HG03097 (cell line): ENCODE results near the gene NUDT8.
"Not testable (repeated sequence)": the region's sequence is repeated elsewhere in the genome, so short reads cannot be mapped to it uniquely, and the experiment has no call there.

Source experiments
- ATAC-seq: cut with Tn5 transposase; IDR thresholded peaks from one replicate; pipeline ENCODE4 v1.9.1; 2021; ENCODE audit not compliant: unreplicated experiment, low FRiP score

Gene NUDT8

DNA sequence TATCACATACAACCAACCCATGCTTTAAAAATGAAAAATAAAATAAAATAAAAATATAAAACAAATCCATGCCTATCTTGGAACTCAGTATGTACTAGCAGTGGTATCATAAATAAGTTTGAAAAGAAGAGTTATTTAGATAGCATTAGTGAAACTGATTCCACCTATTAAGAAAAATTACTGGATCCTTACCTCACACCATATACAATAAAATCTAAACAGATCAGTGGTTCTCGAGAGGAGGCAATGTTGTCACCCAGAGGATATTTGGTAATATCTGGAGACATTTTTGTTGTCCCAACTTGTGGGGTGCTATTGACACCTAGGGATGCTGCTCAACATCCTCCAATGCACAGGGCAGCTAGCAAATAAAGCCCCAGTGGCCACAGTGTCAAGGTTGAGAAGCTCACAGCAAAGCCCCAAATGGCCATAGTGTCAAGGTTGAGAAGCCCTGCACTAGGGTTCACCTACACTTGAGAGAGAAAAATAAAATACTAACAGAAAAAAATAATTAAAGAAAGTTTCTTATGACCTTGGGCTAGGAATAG is 32.9 kb downstream of the NUDT8 start:
- ATAC-seq = no peak

DNA sequence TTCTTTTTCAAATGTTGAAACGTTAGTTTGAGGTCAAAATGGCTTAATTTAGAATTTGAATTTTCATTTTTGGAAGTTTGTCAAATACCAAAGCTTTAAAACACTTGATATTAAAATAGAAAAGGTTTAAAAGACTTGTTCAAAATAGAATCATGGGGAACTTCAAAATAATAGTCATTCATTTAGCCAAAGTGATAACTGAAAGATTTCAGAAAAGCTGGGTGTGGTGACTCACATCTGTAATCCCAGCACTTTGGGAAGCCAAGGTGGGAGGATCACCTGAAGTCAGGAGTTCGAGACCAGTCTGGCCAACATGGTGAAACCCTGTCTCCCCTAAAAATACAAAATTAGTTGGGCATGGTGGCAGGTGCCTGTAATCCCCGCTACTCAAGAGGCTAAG is 35.3 kb downstream of the NUDT8 start:
- no peak for ATAC-seq

DNA sequence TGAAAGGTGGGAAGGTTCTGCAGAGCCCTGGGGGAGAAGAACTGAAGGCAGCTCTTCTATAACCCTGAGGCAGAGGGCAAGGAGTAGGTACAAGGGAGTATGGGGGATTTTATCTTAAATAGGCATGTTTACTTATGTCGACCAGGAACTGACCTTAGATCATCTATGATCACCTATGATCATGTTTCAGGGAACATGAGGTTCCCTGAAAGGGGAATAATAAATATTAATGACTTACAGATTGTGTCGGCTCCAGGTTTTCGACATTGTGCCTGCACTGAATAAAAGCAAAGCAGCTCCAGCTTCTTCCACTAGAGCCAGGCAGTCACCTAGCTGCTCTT is 36.2 kb downstream of the NUDT8 start:
- no peak for ATAC-seq

DNA sequence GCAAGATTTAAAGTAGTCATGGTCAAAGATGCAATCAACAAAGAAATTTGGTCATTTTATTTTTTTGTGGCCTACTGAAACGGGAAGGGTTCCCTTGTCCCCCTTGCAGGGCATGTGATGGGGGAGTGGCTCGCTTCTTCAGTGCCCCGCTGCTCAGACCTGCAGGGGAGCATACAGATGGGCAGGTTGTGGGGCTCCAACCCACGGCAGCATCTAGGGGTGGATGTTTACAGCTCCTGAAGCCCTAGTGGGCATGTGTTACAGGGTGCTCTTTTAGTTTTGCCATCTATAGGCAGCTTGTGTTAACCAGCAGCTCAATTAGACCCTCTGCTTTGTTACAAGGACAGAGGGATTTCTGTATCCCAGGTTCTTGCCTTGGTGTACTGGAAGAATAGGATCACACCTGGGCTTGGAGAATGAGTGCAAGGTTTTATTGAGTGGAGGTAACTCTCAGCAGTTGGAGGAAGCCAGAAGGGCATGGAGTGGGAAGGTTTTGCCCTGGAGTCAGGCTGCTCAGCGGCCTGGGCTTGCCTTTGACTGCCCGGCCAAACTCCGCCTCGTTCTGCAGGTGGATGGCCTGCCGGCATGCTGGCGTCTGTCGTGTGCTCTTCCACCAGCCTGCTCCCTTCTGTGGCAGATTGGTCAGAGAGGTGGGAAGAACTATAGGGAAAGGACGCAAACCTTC is 36.7 kb downstream of the NUDT8 start:
- no peak for ATAC-seq

DNA sequence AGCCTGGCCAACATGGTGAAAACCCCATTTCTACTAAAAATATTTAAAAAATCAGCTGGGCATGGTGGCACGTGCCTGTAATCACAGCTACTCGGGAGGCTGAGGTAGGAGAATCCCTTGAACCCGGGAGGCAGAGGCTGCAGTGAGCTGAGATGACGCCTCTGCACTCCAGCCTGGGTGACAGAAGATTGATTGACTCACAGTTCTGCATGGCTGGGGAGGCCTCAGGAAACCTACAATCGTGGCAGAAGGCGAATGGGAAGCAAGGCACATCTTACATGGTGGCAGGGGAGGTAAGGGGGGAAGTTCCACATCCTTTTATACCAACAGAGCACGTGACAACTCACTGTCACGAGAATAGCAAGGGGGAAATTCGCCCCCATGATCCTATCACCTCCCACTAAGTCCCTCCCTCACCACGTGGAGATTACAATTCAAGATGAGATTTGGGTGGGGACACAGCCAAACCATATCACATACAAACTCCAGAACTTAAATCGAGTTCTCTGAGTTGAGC is 40.8 kb downstream of the NUDT8 start:
- not testable (repeated sequence) for ATAC-seq

DNA sequence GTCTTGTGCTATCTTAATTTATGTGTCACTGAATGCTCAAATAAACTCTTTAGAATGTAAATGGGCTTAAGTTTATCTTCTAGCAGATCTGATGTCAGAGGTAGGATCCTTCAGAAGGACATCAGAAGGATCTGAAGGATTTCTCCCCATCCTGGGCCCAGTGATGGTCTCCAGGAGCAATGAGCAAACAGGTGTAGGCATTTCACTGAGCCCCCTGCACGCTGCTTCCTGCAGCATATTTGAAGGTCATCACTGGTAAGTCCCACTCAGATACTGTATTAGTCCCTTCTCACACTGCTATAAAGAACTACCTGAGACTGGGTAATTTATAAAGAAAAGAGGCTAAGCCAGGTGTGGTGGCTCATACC is 41.6 kb downstream of the NUDT8 start:
- ATAC-seq = peak; percentile 24

DNA sequence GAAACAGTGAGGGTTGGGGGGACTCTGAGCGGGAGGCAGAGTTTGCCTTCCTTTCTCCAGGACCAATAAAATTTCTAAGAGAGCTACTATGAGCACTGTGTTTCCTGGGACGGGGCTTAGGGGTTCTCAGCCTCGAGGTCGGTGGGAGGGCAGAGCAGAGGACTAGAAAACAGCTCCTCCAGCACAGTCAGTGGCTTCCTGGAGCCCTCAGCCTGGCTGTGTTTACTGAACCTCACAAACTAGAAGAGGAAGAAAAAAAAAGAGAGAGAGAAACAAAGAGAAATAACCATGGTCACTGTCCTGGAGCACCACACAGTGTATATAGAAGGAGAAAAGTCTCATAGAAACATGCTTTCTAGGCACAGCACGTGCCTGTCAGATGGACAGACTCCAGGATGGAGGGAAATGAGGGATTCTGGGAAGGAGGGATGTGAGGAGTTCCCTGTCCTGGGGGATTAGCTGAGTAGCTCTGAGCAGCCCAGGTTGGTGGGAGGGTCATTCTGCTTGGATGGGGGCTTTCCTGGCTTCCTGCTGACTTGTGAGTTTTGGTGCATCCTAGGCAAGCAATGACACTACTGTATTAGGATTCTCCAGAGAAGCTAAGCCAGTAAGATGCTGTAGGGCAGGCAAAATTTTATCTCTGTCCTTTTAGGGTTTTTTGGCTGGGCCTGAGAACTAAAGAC is 43.0 kb downstream of the NUDT8 start:
- ATAC-seq = no peak

DNA sequence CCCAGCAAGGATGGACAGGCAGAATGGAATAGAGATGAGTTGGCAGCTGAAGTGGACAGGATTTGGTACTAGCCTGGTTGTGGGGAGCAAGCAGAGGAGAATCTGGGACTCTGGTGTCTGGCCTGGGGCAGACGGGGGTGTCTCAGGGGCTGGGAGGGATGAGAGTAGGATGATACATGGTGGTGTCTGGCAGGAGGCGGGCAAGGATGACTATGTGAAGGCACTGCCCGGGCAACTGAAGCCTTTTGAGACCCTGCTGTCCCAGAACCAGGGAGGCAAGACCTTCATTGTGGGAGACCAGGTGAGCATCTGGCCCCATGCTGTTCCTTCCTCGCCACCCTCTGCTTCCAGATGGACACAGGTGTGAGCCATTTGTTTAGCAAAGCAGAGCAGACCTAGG is 43.8 kb downstream of the NUDT8 start:
- no peak for ATAC-seq

DNA sequence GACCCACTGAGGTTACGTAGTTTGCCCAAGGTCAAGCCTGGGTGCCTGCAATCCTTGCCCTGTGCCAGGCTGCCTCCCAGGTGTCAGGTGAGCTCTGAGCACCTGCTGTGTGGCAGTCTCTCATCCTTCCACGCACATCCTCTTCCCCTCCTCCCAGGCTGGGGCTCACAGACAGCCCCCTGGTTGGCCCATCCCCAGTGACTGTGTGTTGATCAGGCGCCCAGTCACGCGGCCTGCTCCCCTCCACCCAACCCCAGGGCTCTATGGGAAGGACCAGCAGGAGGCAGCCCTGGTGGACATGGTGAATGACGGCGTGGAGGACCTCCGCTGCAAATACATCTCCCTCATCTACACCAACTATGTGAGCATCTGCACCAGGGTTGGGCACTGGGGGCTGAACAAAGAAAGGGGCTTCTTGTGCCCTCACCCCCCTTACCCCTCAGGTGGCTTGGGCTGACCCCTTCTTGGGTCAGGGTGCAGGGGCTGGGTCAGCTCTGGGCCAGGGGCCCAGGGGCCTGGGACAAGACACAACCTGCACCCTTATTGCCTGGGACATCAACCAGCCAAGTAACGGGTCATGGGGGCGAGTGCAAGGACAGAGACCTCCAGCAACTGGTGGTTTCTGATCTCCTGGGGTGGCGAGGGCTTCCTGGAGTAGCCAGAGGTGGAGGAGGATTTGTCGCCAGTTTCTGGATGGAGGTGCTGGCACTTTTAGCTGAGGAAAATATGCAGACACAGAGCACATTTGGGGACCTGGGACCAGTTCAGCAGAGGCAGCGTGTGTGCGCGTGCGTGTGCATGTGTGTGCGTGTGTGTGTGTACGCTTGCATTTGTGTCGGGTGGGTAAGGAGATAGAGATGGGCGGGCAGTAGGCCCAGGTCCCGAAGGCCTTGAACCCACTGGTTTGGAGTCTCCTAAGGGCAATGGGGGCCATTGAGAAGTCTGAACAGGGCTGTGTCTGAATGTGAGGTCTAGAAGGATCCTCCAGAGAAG is 44.6 kb downstream of the NUDT8 start:
- no peak for ATAC-seq

DNA sequence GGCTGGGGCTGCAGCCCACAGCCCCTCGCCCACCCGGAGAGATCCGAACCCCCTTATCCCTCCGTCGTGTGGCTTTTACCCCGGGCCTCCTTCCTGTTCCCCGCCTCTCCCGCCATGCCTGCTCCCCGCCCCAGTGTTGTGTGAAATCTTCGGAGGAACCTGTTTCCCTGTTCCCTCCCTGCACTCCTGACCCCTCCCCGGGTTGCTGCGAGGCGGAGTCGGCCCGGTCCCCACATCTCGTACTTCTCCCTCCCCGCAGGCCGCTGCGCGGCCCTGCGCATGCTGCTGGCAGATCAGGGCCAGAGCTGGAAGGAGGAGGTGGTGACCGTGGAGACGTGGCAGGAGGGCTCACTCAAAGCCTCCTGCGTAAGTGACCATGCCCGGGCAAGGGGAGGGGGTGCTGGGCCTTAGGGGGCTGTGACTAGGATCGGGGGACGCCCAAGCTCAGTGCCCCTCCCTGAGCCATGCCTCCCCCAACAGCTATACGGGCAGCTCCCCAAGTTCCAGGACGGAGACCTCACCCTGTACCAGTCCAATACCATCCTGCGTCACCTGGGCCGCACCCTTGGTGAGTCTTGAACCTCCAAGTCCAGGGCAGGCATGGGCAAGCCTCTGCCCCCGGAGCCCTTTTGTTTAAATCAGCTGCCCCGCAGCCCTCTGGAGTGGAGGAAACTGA is 45.4 kb downstream of the NUDT8 start:
- ATAC-seq = no peak

DNA sequence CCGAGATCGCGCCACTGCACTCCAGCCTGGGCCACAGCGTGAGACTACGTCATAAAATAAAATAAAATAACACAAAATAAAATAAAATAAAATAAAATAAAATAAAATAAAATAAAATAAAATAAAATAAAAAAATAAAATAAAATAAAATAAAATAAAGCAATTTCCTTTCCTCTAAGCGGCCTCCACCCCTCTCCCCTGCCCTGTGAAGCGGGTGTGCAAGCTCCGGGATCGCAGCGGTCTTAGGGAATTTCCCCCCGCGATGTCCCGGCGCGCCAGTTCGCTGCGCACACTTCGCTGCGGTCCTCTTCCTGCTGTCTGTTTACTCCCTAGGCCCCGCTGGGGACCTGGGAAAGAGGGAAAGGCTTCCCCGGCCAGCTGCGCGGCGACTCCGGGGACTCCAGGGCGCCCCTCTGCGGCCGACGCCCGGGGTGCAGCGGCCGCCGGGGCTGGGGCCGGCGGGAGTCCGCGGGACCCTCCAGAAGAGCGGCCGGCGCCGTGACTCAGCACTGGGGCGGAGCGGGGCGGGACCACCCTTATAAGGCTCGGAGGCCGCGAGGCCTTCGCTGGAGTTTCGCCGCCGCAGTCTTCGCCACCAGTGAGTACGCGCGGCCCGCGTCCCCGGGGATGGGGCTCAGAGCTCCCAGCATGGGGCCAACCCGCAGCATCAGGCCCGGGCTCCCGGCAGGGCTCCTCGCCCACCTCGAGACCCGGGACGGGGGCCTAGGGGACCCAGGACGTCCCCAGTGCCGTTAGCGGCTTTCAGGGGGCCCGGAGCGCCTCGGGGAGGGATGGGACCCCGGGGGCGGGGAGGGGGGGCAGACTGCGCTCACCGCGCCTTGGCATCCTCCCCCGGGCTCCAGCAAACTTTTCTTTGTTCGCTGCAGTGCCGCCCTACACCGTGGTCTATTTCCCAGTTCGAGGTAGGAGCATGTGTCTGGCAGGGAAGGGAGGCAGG is 46.2 kb downstream of the NUDT8 start, which contains the start of gene GSTP1:
Gene GSTP1, plus strand, starts transcription at position 566 of the 958 bp plus-strand sequence. Its CDS starts 32 bp downstream, at position 598.
- ATAC-seq = peak; percentile 44

DNA sequence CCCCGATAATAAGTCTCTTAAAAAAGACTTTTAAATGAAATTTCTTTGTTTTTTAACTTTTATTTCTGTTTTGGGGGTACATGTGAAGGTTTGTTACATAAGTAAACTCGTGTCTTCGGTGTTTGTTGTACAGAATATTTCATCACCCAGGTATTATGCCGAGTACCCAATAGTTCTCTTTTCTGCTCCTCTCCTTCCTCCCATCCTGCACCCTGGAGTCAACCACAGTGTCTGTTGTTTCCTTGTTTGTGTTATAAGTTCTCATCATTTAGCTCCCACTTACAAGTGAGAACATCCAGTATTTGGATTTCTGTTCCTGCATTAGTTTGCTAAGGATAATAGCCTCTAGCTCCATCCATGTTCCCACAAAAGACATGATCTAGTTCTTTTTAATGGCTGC is 47.7 kb downstream of the NUDT8 start:
- no peak for ATAC-seq

DNA sequence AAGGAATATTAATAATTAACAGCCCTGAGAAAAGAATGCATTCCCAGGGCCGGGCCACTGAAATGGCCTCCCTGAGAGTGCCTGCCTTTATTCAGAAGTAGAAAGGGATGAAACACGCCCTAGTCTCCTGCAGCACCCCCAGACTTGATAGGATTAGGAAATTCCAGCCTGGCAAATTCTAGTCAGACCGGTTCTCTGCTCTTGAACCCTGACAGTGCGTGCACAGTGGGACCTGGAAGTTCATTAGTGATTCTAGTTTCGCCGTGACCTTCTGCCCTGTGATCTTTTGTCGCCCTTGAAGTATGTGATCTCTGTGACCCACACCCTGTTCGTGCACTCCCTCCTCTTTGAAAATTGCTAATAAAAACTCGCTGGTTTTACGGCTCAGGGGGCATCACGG is 48.3 kb downstream of the NUDT8 start:
- ATAC-seq = no peak

DNA sequence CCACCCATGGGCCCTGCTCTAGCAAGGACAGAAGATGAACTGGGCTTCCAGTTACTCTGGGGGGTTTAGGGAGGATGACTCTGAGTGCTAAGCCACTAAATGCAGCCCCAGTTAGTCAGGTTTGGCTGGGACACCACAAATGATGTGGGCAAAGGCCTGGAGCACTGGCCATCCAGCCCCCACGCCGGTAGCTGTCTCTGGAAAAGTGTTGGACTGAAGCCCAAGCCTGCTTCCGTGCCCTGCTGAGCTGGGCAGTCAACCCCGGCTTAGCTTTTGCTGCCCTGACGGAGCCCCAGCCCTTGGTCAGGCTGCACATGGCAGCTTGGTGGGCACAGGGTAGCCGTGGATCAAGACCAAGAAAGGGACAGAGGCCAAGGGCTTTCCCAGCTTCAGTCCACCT is 51.8 kb downstream of the NUDT8 start:
- no peak for ATAC-seq
